Measurements from ENCODE around the gene ZNF516.

DNA sequence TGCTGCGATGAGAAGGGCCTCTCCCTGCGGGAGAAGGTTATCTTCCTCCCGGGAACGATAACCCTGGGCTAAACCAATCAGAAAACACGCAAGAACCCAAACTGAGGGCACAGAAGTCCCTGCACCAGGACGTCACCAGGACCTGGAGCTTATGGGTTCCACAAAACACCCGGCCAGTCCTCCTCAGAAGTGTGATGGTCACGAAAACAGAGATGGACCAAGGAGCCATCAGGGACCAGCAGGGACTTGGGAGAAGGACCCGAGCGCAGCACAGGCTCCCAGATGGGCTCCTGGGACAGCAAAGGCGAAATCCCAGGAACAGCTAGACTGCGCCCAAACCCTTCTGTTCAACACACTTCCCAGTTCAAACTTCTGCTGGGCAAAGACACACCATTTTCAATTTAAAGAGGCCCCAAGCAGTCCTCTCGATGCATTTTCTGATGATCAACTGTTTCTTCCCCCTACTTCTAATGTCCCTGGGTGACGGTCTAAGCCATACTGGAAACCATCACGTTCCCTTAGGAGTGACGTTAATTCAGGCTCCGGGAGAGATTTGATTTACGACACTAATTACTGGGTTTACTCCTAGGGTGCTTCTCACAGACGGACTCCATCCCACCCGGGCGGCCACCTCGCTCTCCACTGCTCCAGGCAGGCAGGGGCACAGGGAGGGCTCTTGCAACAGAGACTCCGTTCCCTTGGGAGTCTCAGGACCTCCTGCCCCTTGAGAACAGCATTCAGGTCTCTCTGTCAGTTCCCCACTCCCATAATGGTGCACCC is 29.2 kb downstream of the ZNF516 start:
- TF ChIP-seq POLR2A (IDR thresholded peaks at IDR 0.05; ENCODE audit: low read depth, low read length) (no peak), TAF1 (IDR thresholded peaks at IDR 0.05; ENCODE audit: borderline replicate concordance, low read depth, low read length) (no peak), POLR2AphosphoS5 (IDR thresholded peaks at IDR 0.05; ENCODE audit: low read depth, low read length) (no peak)

Data from GM12892 (cell line).